ENCODE measurements around the gene RPL41.
"Not testable (repeated sequence)": the region's sequence is repeated elsewhere in the genome, so short reads cannot be mapped to it uniquely, and the experiment has no call there.

The RPL41 gene

DNA sequence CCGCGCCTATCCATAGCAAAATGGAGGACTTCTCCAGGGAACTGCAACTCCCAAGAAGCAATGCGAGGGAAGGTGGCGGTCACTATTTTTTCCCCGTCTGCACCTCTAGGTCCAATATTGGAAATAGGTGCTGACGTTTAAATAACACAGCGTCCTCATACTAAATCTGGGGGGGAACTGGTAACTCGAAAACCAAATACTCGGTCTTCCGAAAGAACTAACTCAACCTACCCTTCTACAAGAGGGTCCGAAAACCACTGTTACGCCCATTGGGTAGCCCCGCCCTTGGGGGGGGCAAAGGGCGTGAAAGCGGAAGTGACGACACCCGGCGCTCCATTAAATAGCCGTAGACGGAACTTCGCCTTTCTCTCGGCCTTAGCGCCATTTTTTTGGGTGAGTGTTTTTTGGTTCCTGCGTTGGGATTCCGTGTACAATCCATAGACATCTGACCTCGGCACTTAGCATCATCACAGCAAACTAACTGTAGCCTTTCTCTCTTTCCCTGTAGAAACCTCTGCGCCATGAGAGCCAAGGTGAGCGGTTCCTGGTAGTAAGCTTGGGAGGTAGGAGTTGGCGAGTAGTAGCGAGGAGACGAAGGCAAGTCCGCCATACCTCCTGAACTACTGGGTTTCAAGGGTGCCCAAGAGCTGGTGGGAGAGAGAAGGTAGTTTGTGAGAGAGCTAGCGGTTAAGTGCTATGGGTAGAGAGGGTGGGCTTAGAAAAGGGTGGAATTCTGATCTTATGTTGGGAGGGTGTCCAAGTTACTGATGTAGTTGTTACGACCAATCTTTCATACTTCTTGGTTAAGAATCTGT lies at the start of gene RPL41:
RPL41 (plus strand) TSS at position 367 of the 815 bp plus-strand sequence.
- DNase-seq (ENCODE audit: low read depth in 2 of 3, low spot score in 1 of 3) = peak; percentile 88 to 95 (median 88)

DNA sequence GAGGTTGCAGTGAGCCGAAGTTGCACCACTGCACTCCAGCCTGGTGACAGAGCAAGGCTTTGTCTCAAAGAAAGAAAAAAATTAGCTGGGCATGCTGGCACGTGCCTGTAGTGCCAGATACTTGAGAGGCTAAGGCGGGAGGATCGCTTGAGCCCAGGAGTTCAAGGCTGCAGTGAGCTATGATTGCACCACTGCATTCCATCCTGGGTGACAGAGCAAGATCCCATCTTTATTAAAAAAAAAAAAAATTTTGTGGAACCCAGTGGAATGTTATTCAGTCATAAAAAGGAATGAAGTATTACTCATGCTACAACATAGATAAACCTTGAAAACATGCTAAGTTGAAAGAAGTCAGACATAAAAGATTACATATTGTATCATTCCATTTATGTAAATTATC lies 44.8 kb upstream of the RPL41 start:
- DNase-seq (ENCODE audit: low read depth in 2 of 3, low spot score in 1 of 3) = no peak

- DNase-seq (ENCODE audit: low read depth in 2 of 3, low spot score in 1 of 3) = no peak
These were observed 42.0 kb upstream of the RPL41 start for GRCh38 chr12:56074396-56074795.

DNA sequence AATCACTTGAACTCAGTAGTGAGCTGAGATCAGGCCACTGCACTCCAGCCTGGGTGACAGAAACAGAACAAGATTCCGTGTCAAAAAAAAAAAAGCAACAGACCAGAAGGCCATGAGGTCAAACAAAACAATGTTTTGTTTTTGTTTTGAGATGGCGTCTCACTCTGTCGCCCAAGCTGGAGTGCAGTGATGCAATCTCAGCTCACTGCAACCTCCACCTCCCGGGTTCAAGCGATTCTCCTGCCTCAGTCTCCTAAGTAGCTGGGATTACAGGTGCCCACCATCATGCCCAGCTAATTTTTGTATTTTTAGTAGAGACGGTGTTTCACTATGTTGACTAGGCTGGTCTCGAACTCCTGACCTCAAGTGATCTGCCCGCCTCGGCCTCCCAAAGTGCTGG lies 38.5 kb upstream of the RPL41 start:
- DNase-seq (ENCODE audit: low read depth in 2 of 3, low spot score in 1 of 3) = not testable (repeated sequence)

- DNase-seq (ENCODE audit: low read depth in 2 of 3, low spot score in 1 of 3) = no peak
These were observed 38.0 kb upstream of the RPL41 start for GRCh38 chr12:56078427-56078826.

DNA sequence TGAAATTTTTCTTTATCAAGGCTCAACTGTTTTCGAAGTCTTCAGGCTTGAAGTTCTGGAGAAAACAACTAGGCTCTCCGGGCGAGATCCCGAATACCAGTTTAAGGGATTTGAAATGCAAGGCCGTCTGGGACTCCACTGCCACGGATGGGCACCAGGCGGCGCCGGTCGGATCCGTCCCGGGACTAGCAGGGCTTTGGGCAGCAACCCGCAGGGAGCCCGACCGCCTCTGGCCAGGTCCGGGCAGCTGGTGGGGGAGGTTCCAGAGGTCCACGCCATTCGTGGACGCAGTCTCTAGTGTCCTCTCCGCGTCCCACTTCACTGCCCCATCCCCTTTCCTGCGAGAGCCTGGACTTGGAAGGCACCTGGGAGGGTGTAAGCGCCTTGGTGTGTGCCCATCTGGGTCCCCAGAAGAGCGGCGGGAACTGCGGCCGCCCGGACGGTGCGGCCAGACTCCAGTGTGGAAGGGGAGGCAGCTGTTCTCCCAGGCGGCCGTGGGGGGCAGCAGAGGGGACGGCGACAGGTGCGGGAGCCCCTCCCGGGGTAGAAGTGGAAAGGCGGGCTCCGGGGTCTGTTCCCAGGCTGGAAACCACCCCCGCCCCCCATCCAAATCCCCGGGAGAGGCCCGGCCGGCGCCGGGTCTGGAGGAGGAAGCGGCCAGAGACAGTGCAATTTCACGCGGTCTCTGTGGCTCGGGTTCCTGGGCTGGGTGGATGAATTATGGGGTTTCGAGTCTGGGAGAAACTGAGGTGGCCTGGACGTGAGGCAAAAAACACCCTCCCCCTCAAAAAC lies 37.3 kb upstream of the RPL41 start:
- peak; percentile 11 to 52 (median 48) for DNase-seq (ENCODE audit: low read depth in 2 of 3, low spot score in 1 of 3)

DNA sequence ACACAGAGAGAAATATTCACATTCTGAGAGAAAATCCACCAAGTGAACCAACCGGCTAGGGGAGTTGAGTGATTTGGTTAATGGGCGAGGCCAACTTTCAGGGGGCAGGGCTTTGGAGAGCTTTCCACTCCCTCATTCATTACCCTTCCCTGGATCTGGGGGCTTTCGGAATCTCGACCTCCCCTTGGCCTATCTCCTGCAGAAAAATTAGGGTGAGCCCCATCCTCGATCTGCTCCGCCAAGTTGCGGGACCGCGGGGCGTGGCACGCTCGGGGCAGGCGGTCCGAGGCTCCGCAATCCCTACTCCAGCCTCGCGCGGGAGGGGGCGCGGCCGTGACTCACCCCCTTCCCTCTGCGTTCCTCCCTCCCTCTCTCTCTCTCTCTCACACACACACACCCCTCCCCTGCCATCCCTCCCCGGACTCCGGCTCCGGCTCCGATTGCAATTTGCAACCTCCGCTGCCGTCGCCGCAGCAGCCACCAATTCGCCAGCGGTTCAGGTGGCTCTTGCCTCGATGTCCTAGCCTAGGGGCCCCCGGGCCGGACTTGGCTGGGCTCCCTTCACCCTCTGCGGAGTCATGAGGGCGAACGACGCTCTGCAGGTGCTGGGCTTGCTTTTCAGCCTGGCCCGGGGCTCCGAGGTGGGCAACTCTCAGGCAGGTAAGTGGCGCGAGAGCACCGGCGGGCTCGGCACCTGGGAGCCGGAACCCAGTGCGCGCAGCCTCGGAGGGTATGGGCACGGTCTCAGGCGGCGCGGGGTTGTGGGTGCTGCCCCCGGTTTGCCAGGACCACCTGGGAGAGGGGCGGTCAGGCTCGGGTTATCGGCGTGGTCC lies 36.5 kb upstream of the RPL41 start, which contains the start of gene ERBB3:
ERBB3 (plus strand) TSS at position 443 of the 833 bp plus-strand sequence; CDS start at position 579, 136 bp downstream.
- peak; percentile 37 to 69 (median 43) for DNase-seq (ENCODE audit: low read depth in 2 of 3, low spot score in 1 of 3)

DNA sequence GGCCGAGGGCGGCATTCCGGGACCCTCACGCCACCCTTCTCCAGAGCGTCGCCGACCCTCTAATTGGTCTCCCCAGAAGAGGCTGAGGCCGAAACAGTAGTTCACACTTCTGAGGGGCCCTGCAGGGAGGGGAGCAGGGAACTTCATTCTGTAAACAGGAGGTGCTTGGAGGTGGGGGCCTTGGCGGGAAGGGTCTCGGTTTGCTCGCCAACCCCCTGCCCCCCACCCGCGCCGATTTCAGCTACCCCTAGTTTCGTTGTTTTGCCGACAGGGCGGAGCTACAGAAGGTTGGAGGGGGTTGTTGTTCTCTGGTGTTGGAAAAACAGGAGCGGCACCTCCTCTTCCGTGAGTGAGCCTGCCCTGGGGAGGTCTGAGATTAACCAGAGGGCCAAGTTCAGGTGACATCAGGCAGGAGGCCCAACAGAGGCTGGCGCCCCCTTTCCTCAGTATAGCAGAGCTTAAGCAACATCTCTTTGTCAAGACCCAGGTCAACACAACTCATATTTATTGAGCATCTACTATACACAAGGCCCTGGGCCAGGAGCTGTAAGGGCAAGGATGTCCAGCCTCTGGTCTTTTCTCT lies 35.8 kb upstream of the RPL41 start:
- no peak for DNase-seq (ENCODE audit: low read depth in 2 of 3, low spot score in 1 of 3)

DNA sequence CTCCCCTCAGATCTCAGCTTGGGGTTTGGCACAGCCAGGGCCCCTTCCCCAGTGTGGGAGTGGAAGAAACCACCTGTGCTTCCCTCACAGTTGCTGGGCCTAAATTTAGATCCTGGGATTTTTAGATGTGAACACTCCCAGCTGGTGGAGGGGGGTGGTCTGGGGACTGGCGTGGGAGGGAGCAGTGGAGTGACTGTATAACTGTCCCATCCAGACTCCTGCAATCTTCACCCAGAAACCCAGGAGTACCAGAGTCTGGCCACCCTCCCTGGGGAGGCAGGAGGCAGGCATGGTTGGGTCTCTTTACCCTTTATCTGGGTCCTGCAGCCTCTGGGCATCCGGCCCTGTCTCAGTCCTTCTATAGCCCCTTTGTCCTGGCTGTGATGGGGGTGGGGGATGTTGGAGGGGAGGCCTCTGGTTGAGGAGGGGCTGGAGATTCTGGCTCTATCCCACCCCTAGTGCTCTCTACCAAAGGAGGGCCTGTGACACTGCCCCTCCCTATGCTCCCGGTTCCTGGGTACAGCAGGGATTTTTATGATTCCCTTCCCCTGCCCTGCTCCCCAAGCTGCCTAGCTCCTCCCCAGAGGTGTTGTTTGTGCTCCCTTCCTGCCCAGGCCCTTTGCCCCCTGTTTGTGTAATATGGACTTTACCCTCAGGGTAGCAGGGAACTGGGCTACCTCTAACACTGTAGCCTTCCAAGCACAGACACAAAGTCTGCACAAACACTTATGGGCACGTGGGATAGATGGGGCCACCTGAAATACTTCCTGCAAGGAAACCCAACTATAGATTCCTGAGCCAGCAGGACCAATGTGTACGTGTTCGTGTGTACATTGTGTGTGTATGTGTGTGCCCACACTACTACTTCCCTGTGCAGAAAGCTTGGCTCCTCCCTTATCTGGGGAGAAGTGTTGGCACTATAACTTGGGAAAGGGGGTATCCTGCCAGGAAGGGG lies 34.8 kb upstream of the RPL41 start:
- DNase-seq (ENCODE audit: low read depth in 2 of 3, low spot score in 1 of 3) = no peak

- DNase-seq (ENCODE audit: low read depth in 2 of 3, low spot score in 1 of 3) = no peak
These were observed 34.1 kb upstream of the RPL41 start for GRCh38 chr12:56082382-56082781.

DNA sequence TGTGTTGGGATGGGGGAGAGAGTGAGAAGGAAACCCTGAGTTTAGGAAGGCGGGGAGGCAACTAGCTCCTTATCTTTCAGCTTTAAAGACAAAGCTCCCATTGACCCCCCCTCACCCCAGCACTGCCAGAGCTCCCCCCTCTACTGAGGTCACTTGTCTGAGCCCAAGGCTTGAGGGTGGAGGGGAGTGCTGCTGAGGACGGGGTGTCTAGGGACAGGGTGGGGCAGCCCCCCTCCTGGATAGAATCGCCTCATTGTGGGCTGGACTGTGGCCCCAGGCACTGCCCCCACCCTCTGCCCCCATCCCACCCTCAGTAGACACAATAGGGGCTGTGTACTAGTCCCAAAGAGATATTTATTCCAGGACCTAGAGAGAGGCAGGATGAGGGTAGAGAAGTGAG lies 33.5 kb upstream of the RPL41 start:
- DNase-seq (ENCODE audit: low read depth in 2 of 3, low spot score in 1 of 3) = no peak

DNA sequence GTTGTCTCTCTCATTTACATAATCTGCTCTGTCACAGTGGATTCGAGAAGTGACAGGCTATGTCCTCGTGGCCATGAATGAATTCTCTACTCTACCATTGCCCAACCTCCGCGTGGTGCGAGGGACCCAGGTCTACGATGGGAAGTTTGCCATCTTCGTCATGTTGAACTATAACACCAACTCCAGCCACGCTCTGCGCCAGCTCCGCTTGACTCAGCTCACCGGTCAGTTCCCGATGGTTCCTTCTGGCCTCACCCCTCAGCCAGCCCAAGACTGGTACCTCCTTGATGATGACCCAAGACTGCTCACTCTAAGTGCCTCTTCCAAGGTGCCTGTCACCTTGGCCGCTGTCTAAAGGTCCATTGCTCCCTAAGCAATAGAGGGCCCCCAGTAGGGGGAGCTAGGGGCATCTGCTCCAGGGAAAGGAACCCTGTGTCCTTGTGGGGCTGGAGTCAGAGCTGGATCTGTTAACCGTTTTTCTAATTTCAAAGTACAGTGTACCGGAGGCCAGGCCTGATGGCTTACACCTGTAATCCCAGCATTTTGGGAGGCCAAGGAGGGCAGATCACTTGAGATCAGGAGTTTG lies 31.4 kb upstream of the RPL41 start:
- peak in 2 of 3 donors; percentile 16 to 20 for DNase-seq (ENCODE audit: low read depth in 2 of 3, low spot score in 1 of 3)

DNA sequence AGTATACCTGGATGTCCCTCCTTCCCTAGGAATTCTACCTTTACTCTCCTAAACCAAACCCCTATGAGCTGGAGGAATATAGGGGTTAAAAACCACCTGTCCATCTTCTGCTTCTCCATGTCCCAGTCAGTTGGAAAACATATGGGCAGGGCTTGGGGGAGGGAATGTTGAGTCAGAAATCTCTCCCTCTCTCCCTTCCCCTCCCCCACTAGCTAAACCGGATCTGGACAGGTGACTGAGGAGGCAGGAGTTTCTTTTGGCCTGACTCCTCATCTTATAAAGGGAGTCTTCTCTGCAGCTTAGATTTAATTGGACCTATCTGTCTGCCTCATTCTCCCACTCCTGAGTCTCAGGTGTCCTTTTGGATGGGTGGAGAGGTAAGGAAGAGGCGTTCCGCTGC lies 30.3 kb upstream of the RPL41 start:
- DNase-seq (ENCODE audit: low read depth in 2 of 3, low spot score in 1 of 3) = no peak

DNA sequence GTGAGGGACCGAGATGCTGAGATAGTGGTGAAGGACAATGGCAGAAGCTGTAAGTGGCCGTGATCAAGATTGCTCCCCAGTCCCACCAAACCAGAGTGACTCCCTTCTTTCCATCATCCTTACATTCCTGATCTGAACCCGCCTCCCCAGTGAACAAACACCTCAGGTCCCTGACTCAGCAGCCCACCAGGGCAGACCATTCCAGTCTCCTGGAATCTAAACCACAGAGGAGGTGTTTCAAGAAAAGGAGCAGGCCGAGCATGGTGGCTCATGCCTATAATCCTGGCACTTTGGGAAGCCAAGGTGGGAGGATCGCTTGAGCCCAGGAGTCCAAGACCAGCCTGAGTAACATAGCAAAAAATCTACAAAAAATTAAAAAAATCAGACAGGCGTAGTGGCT lies 29.8 kb upstream of the RPL41 start:
- DNase-seq (ENCODE audit: low read depth in 2 of 3, low spot score in 1 of 3) = no peak

GRCh38 chr12:56087220-56087619 lies 29.2 kb upstream of the RPL41 start:
- DNase-seq (ENCODE audit: low read depth in 2 of 3, low spot score in 1 of 3) = no peak

DNA sequence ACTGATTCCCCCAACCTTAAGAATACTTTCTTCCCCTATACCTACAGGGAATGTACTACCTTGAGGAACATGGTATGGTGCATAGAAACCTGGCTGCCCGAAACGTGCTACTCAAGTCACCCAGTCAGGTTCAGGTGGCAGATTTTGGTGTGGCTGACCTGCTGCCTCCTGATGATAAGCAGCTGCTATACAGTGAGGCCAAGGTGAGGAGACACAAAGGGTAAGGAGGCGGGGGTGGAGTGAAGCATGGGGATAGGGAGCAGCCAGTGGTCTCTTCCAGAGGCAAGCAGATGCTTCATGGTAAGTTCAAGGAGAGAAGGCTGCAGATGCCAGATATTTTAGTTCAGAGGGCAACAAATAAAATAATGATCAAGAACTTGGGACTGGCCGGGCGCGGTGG lies 18.7 kb upstream of the RPL41 start:
- DNase-seq (ENCODE audit: low read depth in 2 of 3, low spot score in 1 of 3) = no peak

DNA sequence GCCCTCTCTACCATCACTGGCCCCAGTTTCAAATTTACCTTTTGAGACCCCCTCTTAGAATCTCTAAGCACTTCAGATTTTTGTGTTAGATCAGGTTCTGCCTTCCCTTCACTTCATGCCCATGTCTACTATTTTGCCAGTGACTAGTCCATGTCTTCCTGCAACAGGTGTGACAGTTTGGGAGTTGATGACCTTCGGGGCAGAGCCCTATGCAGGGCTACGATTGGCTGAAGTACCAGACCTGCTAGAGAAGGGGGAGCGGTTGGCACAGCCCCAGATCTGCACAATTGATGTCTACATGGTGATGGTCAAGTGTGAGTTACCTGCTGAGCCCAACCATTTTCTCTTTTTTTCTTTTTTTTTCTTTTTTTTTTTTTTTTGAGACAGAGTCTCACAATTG lies 17.8 kb upstream of the RPL41 start:
- no peak for DNase-seq (ENCODE audit: low read depth in 2 of 3, low spot score in 1 of 3)

- DNase-seq (ENCODE audit: low read depth in 2 of 3, low spot score in 1 of 3) = no peak
These were observed 16.6 kb upstream of the RPL41 start for GRCh38 chr12:56099787-56100186.

DNA sequence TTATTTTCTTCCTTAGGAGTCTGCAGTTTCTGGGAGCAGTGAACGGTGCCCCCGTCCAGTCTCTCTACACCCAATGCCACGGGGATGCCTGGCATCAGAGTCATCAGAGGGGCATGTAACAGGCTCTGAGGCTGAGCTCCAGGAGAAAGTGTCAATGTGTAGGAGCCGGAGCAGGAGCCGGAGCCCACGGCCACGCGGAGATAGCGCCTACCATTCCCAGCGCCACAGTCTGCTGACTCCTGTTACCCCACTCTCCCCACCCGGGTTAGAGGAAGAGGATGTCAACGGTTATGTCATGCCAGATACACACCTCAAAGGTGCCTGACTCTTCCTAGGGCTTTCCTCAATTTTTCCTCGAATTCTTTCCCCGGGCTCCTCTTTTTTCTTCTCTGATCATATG lies 15.4 kb upstream of the RPL41 start:
- no peak for DNase-seq (ENCODE audit: low read depth in 2 of 3, low spot score in 1 of 3)

- no peak for DNase-seq (ENCODE audit: low read depth in 2 of 3, low spot score in 1 of 3)
These were observed 13.8 kb upstream of the RPL41 start for GRCh38 chr12:56102683-56103065.

Measured in stimulated activated CD4-positive, alpha-beta T cell treated with anti-CD3 and anti-CD28 coated beads, Interleukin-12 subunit alpha, Interleukin-12 subunit beta, amount 100 ng/mL, for 48 hours (primary cell).